ENCODE results near the gene TTC7B.

TTC7B gene

DNA sequence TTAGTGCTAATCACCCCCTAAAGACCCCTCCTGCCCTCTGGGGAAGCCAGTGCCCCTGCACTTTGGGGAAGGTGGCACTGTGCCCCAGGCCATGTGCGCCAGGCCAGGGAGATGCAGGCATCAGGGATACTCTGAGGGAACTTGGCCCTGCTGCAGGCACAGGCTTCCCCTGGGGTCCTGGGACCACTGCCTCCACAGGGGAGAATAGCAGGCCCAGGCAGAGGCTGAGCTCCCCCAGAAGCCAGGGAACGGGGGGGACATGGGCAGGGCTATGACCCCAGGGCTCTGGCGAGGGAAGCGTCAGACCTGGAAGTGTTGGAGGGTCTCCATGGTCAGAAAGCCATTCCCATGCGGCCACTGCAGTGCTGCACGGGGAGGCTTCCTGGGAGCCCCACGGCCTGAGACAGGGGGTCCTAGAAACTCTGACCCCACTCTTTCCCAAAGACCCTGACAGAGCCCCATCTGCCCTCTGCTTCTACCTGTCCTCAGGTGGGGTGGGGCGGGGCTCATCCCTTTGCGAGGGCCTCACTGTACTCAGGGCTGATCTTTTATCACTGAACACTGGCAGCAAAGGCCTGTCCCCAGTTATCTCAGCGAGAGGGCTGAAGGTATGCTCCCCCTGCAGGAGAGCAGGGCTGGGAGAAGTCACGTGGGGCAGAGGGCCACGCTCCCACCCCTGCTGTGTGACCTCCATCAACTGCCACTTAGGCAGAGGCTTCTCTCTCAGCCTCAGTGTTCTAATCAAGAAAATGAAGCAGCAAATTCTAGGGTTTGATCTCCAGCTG, 259.4 kb downstream of the TTC7B start:
- Histone ChIP-seq H2AFZ (ENCODE audit: low read length) (no peak overlapping the region), H3K27me3 (ENCODE audit: insufficient read depth, low read length) (peaks cover 11% of the 10 kb centered on the region; the same call in 1 of the 2 replicates), H3K4me1 (ENCODE audit: insufficient read depth, low read length, severe bottlenecking) (peaks cover 11% of the 10 kb centered on the region), H3K4me2 (ENCODE audit: low read length) (no peak overlapping the region), H3K9me3 (ENCODE audit: low read length) (no peaks in the 10 kb centered on the region), H4K20me1 (ENCODE audit: insufficient read depth, low read length) (no peaks in the 10 kb centered on the region), H3K9ac (ENCODE audit: low read length) (no peak overlapping the region), H3K79me2 (ENCODE audit: insufficient read depth, low read length) (no peaks in the 10 kb centered on the region), H3K4me3 (ENCODE audit: low read depth, low read length, poor library complexity, severe bottlenecking) (no peak overlapping the region), H3K27ac (ENCODE audit: low read depth, low read length, poor library complexity, severe bottlenecking) (no peak overlapping the region), H3F3A (ENCODE audit: insufficient read depth, low read length) (no peaks in the 10 kb centered on the region), H3K36me3 (ENCODE audit: insufficient read depth, low read length) (no peaks in the 10 kb centered on the region), H3K9me2 (ENCODE audit: low read depth, low read length) (no peaks in the 10 kb centered on the region)
- TF ChIP-seq, protein P1, sequence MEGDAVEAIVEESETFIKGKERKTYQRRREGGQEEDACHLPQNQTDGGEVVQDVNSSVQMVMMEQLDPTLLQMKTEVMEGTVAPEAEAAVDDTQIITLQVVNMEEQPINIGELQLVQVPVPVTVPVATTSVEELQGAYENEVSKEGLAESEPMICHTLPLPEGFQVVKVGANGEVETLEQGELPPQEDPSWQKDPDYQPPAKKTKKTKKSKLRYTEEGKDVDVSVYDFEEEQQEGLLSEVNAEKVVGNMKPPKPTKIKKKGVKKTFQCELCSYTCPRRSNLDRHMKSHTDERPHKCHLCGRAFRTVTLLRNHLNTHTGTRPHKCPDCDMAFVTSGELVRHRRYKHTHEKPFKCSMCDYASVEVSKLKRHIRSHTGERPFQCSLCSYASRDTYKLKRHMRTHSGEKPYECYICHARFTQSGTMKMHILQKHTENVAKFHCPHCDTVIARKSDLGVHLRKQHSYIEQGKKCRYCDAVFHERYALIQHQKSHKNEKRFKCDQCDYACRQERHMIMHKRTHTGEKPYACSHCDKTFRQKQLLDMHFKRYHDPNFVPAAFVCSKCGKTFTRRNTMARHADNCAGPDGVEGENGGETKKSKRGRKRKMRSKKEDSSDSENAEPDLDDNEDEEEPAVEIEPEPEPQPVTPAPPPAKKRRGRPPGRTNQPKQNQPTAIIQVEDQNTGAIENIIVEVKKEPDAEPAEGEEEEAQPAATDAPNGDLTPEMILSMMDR (IDR thresholded peaks at IDR 0.05; ENCODE audit: low read length): no peak
- no peak for TF ChIP-seq EZH2 (IDR thresholded peaks at IDR 0.05; ENCODE audit: borderline replicate concordance, low read length)

DNA sequence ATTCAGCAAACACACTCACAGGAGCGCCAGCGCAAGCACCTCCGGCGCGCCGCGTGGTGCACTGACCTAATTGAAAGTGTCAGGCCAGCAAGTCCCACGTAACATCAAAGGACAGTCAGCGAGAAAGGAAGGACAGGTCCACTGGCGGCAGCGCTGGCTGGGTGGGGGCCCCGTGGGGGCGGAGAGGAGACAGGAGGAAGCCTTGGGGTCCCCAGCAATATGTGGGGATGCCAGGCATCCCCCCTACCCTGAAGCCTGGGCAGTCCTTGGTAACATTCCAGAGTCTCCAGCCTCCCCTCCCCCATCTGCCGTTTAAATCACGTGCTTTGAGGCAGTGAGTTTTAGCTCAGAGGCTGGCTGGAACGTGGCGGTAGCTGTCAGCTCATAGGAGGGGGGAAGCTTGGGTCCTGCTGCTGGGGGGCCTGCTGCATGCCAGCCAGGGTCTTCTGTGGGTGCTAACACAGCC, 260.2 kb downstream of the TTC7B start:
- Histone ChIP-seq H3K27me3 (ENCODE audit: insufficient read depth, low read length) (peaks cover 11% of the 10 kb centered on the region; the same call in 1 of the 2 replicates), H4K20me1 (ENCODE audit: insufficient read depth, low read length) (no peaks in the 10 kb centered on the region), H3K4me3 (ENCODE audit: low read depth, low read length, poor library complexity, severe bottlenecking) (no peak overlapping the region), H3K4me1 (ENCODE audit: insufficient read depth, low read length, severe bottlenecking) (peaks cover 11% of the 10 kb centered on the region), H3K9me3 (ENCODE audit: low read length) (no peaks in the 10 kb centered on the region), H3K9me2 (ENCODE audit: low read depth, low read length) (no peaks in the 10 kb centered on the region), H3K4me2 (ENCODE audit: low read length) (no peak overlapping the region), H3F3A (ENCODE audit: insufficient read depth, low read length) (no peaks in the 10 kb centered on the region), H3K36me3 (ENCODE audit: insufficient read depth, low read length) (no peaks in the 10 kb centered on the region), H2AFZ (ENCODE audit: low read length) (no peak overlapping the region), H3K79me2 (ENCODE audit: insufficient read depth, low read length) (no peaks in the 10 kb centered on the region), H3K27ac (ENCODE audit: low read depth, low read length, poor library complexity, severe bottlenecking) (no peak overlapping the region), H3K9ac (ENCODE audit: low read length) (no peak overlapping the region)
- TF ChIP-seq EZH2 (IDR thresholded peaks at IDR 0.05; ENCODE audit: borderline replicate concordance, low read length): no peak
- TF ChIP-seq, protein P1 (IDR thresholded peaks at IDR 0.05; ENCODE audit: low read length): no peak

- H3K36me3 ChIP-seq (ENCODE audit: insufficient read depth, low read length): no peaks in the 10 kb centered on the region
- H2AFZ ChIP-seq (ENCODE audit: low read length): no peak overlapping the region
- no peak for TF ChIP-seq EZH2 (IDR thresholded peaks at IDR 0.05; ENCODE audit: borderline replicate concordance, low read length)
- TF ChIP-seq, protein P1 (IDR thresholded peaks at IDR 0.05; ENCODE audit: low read length): no peak
- no peak overlapping the region for H3K4me3 ChIP-seq (ENCODE audit: low read depth, low read length, poor library complexity, severe bottlenecking)
- no peak overlapping the region for H3K27ac ChIP-seq (ENCODE audit: low read depth, low read length, poor library complexity, severe bottlenecking)
- H3K9me3 ChIP-seq (ENCODE audit: low read length): no peaks in the 10 kb centered on the region
- H3K79me2 ChIP-seq (ENCODE audit: insufficient read depth, low read length): no peaks in the 10 kb centered on the region
- no peaks in the 10 kb centered on the region for H4K20me1 ChIP-seq (ENCODE audit: insufficient read depth, low read length)
- no peak overlapping the region for H3K4me2 ChIP-seq (ENCODE audit: low read length)
- no peaks in the 10 kb centered on the region for H3K9me2 ChIP-seq (ENCODE audit: low read depth, low read length)
- H3K9ac ChIP-seq (ENCODE audit: low read length): no peak overlapping the region
- no peaks in the 10 kb centered on the region for H3F3A ChIP-seq (ENCODE audit: insufficient read depth, low read length)
- peaks cover 11% of the 10 kb centered on the region; the same call in 1 of the 2 replicates for H3K27me3 ChIP-seq (ENCODE audit: insufficient read depth, low read length)
- peaks cover 11% of the 10 kb centered on the region for H3K4me1 ChIP-seq (ENCODE audit: insufficient read depth, low read length, severe bottlenecking)
Observed at GRCh38 chr14:90555126-90556011, 260.9 kb downstream of the TTC7B start.
